GM12878 (cell line): ENCODE results near the gene INPP1. TPM values are rescaled to one million over a fixed set of nuclear protein-coding genes. Genes with fewer than 3 reads are reported as not detected.

ENCODE experiments used
- ATAC-seq: fragments of 200-7000 bp; cut with Tn5 transposase; 3 replicates; pipeline ENCODE4 v1.9.1; 2020; ENCODE audit warnings: mild to moderate bottlenecking, moderate library complexity
- BruUV-seq: library from RNA; stranded (reverse); fragments of 400-500 nt; replicated peaks from 2 replicates; lab custom pipeline; 2021; lab: Mats Ljungman, UMichigan
- CTCF ChIA-PET: fragments of 300-600 bp; sonication (Branson Sonifier 250); formaldehyde crosslinking; extraction: SDS; loops from one replicate; lab custom pipeline; 2021; ENCODE audit warnings: inconsistent platforms; lab: Yijun Ruan, JAX
- POLR2A ChIA-PET: fragments of 350-600 bp; formaldehyde crosslinking; extraction: SDS; loops from one replicate; lab custom pipeline; 2021; ENCODE audit warnings: inconsistent platforms; lab: Charles Lee
- RAD21 ChIA-PET: fragments of 300-600 bp; sonication (Branson Sonifier 250); formaldehyde crosslinking; loops from one replicate; lab custom pipeline; 2023; ENCODE audit warnings: antibody characterized with exemption; ENCODE audit not compliant: unreplicated experiment; lab: Charles Lee
- SMC1A ChIA-PET: fragments of 300-600 bp; sonication (Branson Sonifier 250); formaldehyde crosslinking; loops from one replicate; lab custom pipeline; 2023; ENCODE audit not compliant: unreplicated experiment, uncharacterized antibody; lab: Charles Lee
- DNase-seq: peaks from one replicate; pipeline ENCODE4 v3.0.0-alpha.2; 2011; ENCODE audit warnings: low read depth, low spot score
- FAIRE-seq: peaks from 3 replicates; lab custom pipeline; 2011; peaks lifted over from hg19 to GRCh38; lab: Jason Lieb, UNC
- H2AFZ ChIP-seq: 2 replicates; pipeline ENCODE4 v1.6.0; 2011; ENCODE audit warnings: low read depth, low read length, control low read depth; ENCODE audit not compliant: control insufficient read depth
- H3K27ac ChIP-seq: 2 replicates; pipeline ENCODE4 v1.5.1; 2011; ENCODE audit warnings: control low read depth; ENCODE audit not compliant: control insufficient read depth, insufficient read depth
- H3K27me3 ChIP-seq, 2 experiments: replicated peaks in 1 of 2; 2 replicates each; pipeline versions ENCODE4 v1.6.0 to v1.6.1; 2011; ENCODE audit warnings: low read length in 1 of 2; ENCODE audit not compliant: control insufficient read depth in 2 of 2, insufficient read depth in 2 of 2
- H3K36me3 ChIP-seq, 2 experiments: 2 replicates each; pipeline ENCODE4 v1.5.1; 2011; ENCODE audit warnings: low read length in 1 of 2; ENCODE audit not compliant: control insufficient read depth in 2 of 2, insufficient read depth in 2 of 2
- H3K4me1 ChIP-seq: 2 replicates; pipeline ENCODE4 v1.6.1; 2011; ENCODE audit warnings: mild to moderate bottlenecking, low read length, moderate library complexity, mixed read lengths; ENCODE audit not compliant: control insufficient read depth, insufficient read depth
- H3K4me2 ChIP-seq: 2 replicates; pipeline ENCODE4 v1.6.0; 2011; ENCODE audit warnings: control low read depth; ENCODE audit not compliant: control insufficient read depth, insufficient read depth
- H3K4me3 ChIP-seq: fragments of 200-600 bp; sonication (generic); 2 replicates; pipeline ENCODE4 v1.5.1; 2016
- H3K79me2 ChIP-seq: 2 replicates; pipeline ENCODE4 v1.6.0; 2011; ENCODE audit warnings: low read length; ENCODE audit not compliant: control insufficient read depth, insufficient read depth
- H3K9ac ChIP-seq: 2 replicates; pipeline ENCODE4 v1.8.0; 2011; ENCODE audit warnings: low read length, control low read depth, mixed read lengths; ENCODE audit not compliant: control insufficient read depth, insufficient read depth
- H3K9me3 ChIP-seq: replicated peaks from 3 replicates; pipeline ENCODE4 v1.5.1; 2011; ENCODE audit warnings: mild to moderate bottlenecking, low read length; ENCODE audit not compliant: control insufficient read depth, insufficient read depth
- H4K20me1 ChIP-seq: 2 replicates; pipeline ENCODE4 v1.6.0; 2011; ENCODE audit not compliant: control insufficient read depth, insufficient read depth
- CHD1 ChIP-seq: IDR thresholded peaks from 2 replicates; pipeline ENCODE4 v1.6.1; 2012; ENCODE audit warnings: low read depth, low read length, improper control_type of control experiment
- FOXK2 ChIP-seq: fragments of 450-650 bp; IDR thresholded peaks from 2 replicates; pipeline ENCODE4 v1.6.1; 2017; ENCODE audit warnings: mild to moderate bottlenecking, moderate library complexity
- IKZF2 ChIP-seq, 2 experiments: fragments of 450-650 bp; IDR thresholded peaks; 2 replicates each; pipeline ENCODE4 v1.6.1; 2017; ENCODE audit warnings: mild to moderate bottlenecking in 2 of 2, moderate library complexity in 2 of 2
- KAT2A ChIP-seq: conservative IDR thresholded peaks from 2 replicates; pipeline ENCODE4 v1.6.1; 2011; ENCODE audit warnings: low read depth, low read length; ENCODE audit not compliant: control insufficient read depth
- NBN ChIP-seq: fragments of 450-650 bp; IDR thresholded peaks from 2 replicates; pipeline ENCODE4 v1.6.1; 2016
- POU2F2 ChIP-seq: IDR thresholded peaks from 3 replicates; pipeline ENCODE4 v1.6.1; 2011; ENCODE audit warnings: low read depth, mild to moderate bottlenecking, low read length, borderline replicate concordance
- STAT3 ChIP-seq: IDR thresholded peaks from 2 replicates; pipeline ENCODE4 v1.6.1; 2011; ENCODE audit warnings: low read depth, low read length, improper control_type of control experiment
- in situ Hi-C: fragments of 300-500 bp; cut with MboI; formaldehyde crosslinking; loops from 9 replicates; pipeline ENCODE4 v1.14.3; 2018; ENCODE audit warnings: mixed read lengths
- intact Hi-C: fragments of 100-400 bp; cut with micrococcal nuclease; formaldehyde crosslinking; loops from one replicate; pipeline ENCODE4 v1.14.2; 2022; ENCODE audit not compliant: unreplicated experiment
- polyA plus RNA-seq, 11 experiments: library from polyadenylated mRNA; depleted of rRNA in 4 of 11; unstranded in 6 of 11; stranded (reverse) in 5 of 11; fragments of >200 nt; fragmentation: Nextera tagmentation in 4 of 11; fragmentation: Illumina TruSeq in 1 of 11; extraction: Ambion mirVana in 4 of 11; extraction: Trizol in 1 of 11; gene quantifications; 1 replicate in 1 of 11; 2 replicates in 10 of 11; pipeline versions ENCODE4 v1.2.1 to v1.2.3, GENCODE V29; 2011 to 2016; ENCODE audit warnings: inconsistent platforms in 2 of 11, missing spikeins in 2 of 11, low read depth in 1 of 11
- total RNA-seq, 4 experiments: library from RNA; depleted of rRNA in 3 of 4; stranded (reverse); fragments of >200 nt in 3 of 4; fragmentation: Illumina TruSeq in 1 of 4; extraction: Trizol in 1 of 4; gene quantifications; 2 replicates each; pipeline versions ENCODE4 v1.2.1 to v1.2.3, GENCODE V29; 2013 to 2021
- TF ChIP-seq, protein P1 (sequence below): fragments of 450-650 bp; formaldehyde crosslinking; IDR thresholded peaks from 2 replicates; pipeline ENCODE4 v1.5.0; 2022; ENCODE audit warnings: mild to moderate bottlenecking, missing genetic modification characterization

Gene INPP1
- total and polyA plus RNA-seq, 10 of the 15 experiments (the other 5 are each of a cell fraction or from before 2014, with no cell fraction given), result 3.3 to 17.9 (median 11.1) TPM

DNA sequence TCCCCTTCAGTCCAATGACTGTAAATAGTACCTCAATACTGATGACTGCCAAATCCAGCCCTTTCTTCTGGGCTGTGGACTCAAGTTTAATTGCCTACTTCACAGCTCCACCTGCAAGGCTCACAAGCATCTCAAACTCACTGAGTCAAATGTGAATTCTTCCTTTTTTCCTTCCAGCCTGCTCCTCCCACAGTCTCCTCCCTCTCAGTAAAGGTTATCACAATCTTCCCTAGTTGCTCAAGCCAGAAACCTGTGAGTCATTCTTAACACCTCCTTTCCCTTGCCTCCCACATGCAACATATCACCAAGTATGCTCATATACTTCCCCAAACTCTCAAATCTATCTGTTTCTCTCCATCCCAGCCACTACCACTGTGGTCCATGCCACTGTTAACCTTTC is 61.1 kb downstream of the INPP1 start:
- FAIRE-seq, result no peak
- TF ChIP-seq STAT3 (no peak), POU2F2 (no peak), FOXK2 (no peak), KAT2A (no peak), IKZF2 (IDR thresholded peaks at IDR 0.05) (peak in 1 of 2 experiments; percentile 39; a peak in 1 of 4 replicates), NBN (no peak), CHD1 (no peak)
- TF ChIP-seq, protein P1, sequence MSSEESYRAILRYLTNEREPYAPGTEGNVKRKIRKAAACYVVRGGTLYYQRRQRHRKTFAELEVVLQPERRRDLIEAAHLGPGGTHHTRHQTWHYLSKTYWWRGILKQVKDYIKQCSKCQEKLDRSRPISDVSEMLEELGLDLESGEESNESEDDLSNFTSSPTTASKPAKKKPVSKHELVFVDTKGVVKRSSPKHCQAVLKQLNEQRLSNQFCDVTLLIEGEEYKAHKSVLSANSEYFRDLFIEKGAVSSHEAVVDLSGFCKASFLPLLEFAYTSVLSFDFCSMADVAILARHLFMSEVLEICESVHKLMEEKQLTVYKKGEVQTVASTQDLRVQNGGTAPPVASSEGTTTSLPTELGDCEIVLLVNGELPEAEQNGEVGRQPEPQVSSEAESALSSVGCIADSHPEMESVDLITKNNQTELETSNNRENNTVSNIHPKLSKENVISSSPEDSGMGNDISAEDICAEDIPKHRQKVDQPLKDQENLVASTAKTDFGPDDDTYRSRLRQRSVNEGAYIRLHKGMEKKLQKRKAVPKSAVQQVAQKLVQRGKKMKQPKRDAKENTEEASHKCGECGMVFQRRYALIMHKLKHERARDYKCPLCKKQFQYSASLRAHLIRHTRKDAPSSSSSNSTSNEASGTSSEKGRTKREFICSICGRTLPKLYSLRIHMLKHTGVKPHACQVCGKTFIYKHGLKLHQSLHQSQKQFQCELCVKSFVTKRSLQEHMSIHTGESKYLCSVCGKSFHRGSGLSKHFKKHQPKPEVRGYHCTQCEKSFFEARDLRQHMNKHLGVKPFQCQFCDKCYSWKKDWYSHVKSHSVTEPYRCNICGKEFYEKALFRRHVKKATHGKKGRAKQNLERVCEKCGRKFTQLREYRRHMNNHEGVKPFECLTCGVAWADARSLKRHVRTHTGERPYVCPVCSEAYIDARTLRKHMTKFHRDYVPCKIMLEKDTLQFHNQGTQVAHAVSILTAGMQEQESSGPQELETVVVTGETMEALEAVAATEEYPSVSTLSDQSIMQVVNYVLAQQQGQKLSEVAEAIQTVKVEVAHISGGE (CRISPR knock-in tag), result no peak
- POLR2A ChIA-PET, result no interaction called here

More for the DNA sequence above, 61.1 kb downstream of the INPP1 start:
- Histone ChIP-seq H2AFZ (no peak overlapping the region), H4K20me1 (no peaks in the 10 kb centered on the region), H3K4me1 (no peaks in the 10 kb centered on the region), H3K9ac (no peak overlapping the region), H3K79me2 (peaks cover 9% of the 10 kb centered on the region), H3K27me3 (no peaks in the 10 kb centered on the region), H3K27ac (no peak overlapping the region), H3K4me2 (no peak overlapping the region), H3K9me3 (no peaks in the 10 kb centered on the region), H3K4me3 (no peak overlapping the region), H3K36me3 (no peaks in the 10 kb centered on the region)
- ChIA-PET SMC1A (interaction anchor here (1.0 kb wide), 2 partner anchors 9 to 104 kb away, joined by 3 to 6 read pairs; no protein-coding TSS in a partner anchor), RAD21 (no interaction called here), CTCF (no interaction called here)
- in situ Hi-C loops, result no loop called here
- ATAC-seq, result no peak
- no peak for DNase-seq
- BruUV-seq, result no TSS peak
- intact Hi-C loops, result no loop called here
